ENCODE data around the gene G3BP1. TPM values are rescaled to one million over a fixed set of nuclear protein-coding genes. Genes with fewer than 3 reads are reported as not detected.
"Not testable (repeated sequence)": the region's sequence is repeated elsewhere in the genome, so short reads cannot be mapped to it uniquely, and the experiment has no call there.

G3BP1 gene
- total RNA-seq, 1 donor from 2014 or later = 317 TPM

DNA sequence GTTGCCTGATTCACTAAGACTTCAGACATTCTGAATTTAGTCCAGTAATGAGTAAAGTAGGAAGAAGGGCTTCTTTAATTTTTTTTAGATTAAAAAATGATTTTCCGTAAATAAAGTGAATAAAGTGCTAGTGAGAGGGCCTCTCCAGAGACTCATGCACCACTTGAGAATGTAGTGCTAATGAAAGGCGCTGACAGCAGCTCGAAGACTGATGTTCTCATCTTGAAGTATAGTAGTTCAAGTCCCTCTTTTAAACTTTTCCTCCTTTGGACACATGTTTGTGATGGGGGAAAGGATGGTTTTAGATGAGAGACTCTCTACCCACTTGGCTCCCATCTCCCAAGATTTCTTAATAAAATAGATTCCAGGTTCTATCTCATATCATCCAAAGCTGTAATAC is 48.5 kb downstream of the G3BP1 start:
- DNase-seq (ENCODE audit: low read depth, low spot score) = no peak
- TF ChIP-seq, protein P1, sequence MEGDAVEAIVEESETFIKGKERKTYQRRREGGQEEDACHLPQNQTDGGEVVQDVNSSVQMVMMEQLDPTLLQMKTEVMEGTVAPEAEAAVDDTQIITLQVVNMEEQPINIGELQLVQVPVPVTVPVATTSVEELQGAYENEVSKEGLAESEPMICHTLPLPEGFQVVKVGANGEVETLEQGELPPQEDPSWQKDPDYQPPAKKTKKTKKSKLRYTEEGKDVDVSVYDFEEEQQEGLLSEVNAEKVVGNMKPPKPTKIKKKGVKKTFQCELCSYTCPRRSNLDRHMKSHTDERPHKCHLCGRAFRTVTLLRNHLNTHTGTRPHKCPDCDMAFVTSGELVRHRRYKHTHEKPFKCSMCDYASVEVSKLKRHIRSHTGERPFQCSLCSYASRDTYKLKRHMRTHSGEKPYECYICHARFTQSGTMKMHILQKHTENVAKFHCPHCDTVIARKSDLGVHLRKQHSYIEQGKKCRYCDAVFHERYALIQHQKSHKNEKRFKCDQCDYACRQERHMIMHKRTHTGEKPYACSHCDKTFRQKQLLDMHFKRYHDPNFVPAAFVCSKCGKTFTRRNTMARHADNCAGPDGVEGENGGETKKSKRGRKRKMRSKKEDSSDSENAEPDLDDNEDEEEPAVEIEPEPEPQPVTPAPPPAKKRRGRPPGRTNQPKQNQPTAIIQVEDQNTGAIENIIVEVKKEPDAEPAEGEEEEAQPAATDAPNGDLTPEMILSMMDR (conservative IDR thresholded peaks at IDR 0.05) = no peak
- Mint-ChIP-seq H3K27me3 (ENCODE audit: low read depth) (no peaks in the 10 kb centered on the region), H3K9me3 (no peaks in the 10 kb centered on the region), H3K4me1 (peaks cover 18% of the 10 kb centered on the region), H3K36me3 (ENCODE audit: low read depth) (peaks cover 3% of the 10 kb centered on the region), H3K4me3 (no peak overlapping the region), H3K27ac (ENCODE audit: unreplicated experiment) (no peak overlapping the region)

DNA sequence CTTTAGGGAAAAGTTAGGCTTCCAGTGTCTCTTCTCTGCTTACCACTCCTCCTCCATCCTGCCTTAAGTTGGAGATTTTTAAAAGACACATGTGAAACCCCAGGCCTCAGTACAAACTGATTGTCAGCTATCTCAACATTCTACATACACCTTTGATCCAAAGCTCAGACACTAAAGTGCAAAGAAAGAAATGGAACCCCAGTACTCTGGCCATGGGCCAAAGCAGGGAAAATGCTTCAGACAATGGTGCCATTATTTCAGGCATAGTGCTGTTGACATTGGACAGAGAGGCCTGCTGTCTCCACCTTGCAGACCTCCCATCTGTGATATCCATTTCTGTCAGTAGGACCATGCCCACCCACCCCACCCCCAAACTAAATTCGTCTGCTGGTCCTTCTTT is 49.1 kb downstream of the G3BP1 start:
- TF ChIP-seq, protein P1 (conservative IDR thresholded peaks at IDR 0.05) = no peak

DNA sequence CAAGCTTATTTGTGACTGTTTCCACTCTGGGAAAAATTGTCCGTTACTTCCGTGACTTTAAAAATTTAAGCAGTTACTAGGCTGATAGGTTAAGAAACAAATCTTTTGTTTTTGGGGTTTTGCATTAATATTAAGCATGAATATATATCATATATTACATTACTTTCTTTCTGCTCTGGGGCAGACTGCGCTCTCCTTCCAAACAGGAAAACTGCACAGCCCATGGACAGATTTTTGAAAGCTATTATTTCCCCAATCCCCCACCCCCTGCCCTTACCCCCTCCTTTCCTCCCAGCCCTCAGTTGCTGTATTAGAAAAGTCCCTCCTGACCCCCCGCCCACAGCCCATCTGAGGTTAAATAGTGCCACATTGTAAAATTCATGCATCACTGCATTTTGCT is 50.4 kb downstream of the G3BP1 start:
- Mint-ChIP-seq H3K9me3 (no peaks in the 10 kb centered on the region), H3K27ac (ENCODE audit: unreplicated experiment) (no peak overlapping the region), H3K4me3 (no peak overlapping the region), H3K4me1 (peaks cover 23% of the 10 kb centered on the region), H3K36me3 (ENCODE audit: low read depth) (peaks cover 9% of the 10 kb centered on the region), H3K27me3 (ENCODE audit: low read depth) (no peaks in the 10 kb centered on the region)
- no peak for DNase-seq (ENCODE audit: low read depth, low spot score)
- TF ChIP-seq, protein P1 (conservative IDR thresholded peaks at IDR 0.05) = no peak

More for the DNA sequence above, 49.1 kb downstream of the G3BP1 start:
- Mint-ChIP-seq H3K36me3 (ENCODE audit: low read depth) (peaks cover 6% of the 10 kb centered on the region), H3K27ac (ENCODE audit: unreplicated experiment) (no peak overlapping the region), H3K4me1 (peaks cover 23% of the 10 kb centered on the region), H3K9me3 (no peaks in the 10 kb centered on the region), H3K27me3 (ENCODE audit: low read depth) (no peaks in the 10 kb centered on the region), H3K4me3 (no peak overlapping the region)
- DNase-seq (ENCODE audit: low read depth, low spot score) = no peak

DNA sequence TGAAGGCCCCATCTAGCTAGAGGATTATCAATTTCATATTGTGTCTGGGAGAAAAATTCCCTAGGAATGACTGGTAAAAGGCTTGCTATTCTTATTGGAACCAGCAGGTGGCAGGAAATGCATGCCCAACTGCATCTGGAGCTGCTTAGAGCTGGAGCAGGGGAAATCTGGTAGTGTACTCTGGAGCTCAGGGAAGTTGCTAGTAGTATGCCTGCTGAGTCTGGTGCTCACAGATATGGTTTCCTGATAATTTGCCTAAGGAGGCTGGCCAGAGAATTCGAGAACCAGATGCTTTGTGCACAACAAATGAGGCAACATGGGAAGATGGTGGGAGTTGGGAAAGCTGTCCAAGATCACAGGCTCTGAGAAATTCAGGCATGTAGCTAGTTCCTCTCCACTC is 53.7 kb downstream of the G3BP1 start:
- Mint-ChIP-seq H3K4me1 (peaks cover 19% of the 10 kb centered on the region), H3K36me3 (ENCODE audit: low read depth) (peaks cover 26% of the 10 kb centered on the region), H3K4me3 (peak overlapping the region; percentile 8), H3K27ac (ENCODE audit: unreplicated experiment) (no peak overlapping the region), H3K27me3 (ENCODE audit: low read depth) (no peaks in the 10 kb centered on the region), H3K9me3 (peaks cover 6% of the 10 kb centered on the region)
- TF ChIP-seq, protein P1 (conservative IDR thresholded peaks at IDR 0.05) = peak; percentile 96
- DNase-seq (ENCODE audit: low read depth, low spot score) = peak; percentile 66

DNA sequence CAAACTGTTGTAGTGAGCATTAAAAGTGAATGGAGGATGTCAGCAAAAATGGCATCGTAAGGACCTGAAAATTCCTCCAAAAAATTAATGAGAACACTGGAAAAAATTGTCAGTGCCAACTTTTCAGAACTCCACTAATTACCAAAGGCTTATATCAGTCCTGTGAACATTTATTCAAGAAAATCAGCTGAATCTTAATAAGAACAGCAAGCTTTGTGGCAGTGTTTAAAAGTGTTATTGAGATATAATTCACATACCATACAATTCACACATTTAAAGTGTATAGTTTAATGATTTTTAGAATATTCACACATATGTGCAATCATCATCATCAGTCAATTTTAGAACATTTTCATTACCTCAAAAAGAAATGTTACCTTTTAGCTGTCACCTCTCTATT is 57.6 kb downstream of the G3BP1 start:
- Mint-ChIP-seq H3K27ac (ENCODE audit: unreplicated experiment) (no peak overlapping the region), H3K27me3 (ENCODE audit: low read depth) (no peaks in the 10 kb centered on the region), H3K4me3 (no peak overlapping the region), H3K36me3 (ENCODE audit: low read depth) (peaks cover 54% of the 10 kb centered on the region), H3K9me3 (peaks cover 16% of the 10 kb centered on the region), H3K4me1 (peaks cover 5% of the 10 kb centered on the region)
- TF ChIP-seq, protein P1 (conservative IDR thresholded peaks at IDR 0.05) = no peak
- no peak for DNase-seq (ENCODE audit: low read depth, low spot score)

DNA sequence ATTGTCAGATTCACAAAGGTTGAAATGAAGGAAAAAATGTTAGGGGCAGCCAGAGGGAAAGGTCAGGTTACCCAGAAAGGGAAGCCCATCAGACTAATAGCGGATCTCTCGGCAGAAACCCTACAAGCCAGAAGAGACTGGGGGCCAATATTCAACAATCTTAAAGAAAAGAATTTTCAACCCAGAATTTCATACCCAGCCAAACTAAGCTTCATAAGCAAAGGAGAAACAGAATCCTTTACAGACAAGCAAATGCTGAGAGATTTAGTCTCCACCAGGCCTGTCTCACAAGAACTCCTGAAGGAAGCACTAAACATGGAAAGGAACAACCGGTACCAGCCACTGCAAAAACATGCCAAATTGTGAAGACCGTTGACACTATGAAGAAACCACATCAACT is 61.1 kb downstream of the G3BP1 start:
- H3K27ac Mint-ChIP-seq (ENCODE audit: unreplicated experiment); DNase-seq (ENCODE audit: low read depth, low spot score); H3K4me1 Mint-ChIP-seq; H3K4me3 Mint-ChIP-seq; H3K27me3 Mint-ChIP-seq (ENCODE audit: low read depth): not testable (repeated sequence)
- H3K36me3 Mint-ChIP-seq (ENCODE audit: low read depth) = peaks cover 61% of the 10 kb centered on the region
- H3K9me3 Mint-ChIP-seq = peaks cover 35% of the 10 kb centered on the region
